ENCODE data around the gene MELK. TPM values are rescaled to one million over a fixed set of nuclear protein-coding genes. Genes with fewer than 3 reads are reported as not detected.

MELK gene
- total and polyA plus RNA-seq, 8 donors = 1.7 to 15.2 (median 3.8) TPM; not detected in 2

GRCh38 chr9:36713515-36714490, 141.1 kb downstream of the MELK start:
- WGBS, 5 donors = 90 to 93% (median 91%) methylated on average over 26 to 29 of the region's 29 CpGs
- no peak for DNase-seq
- TF ChIP-seq POLR2A (IDR thresholded peaks at IDR 0.05) (no peak), CTCF (IDR thresholded peaks at IDR 0.05) (no peak), POLR2AphosphoS5 (IDR thresholded peaks at IDR 0.05) (no peak), EP300 (IDR thresholded peaks at IDR 0.05) (no peak)
- H3K27me3 ChIP-seq = peaks cover 0 to 4% (median 0%) of the 10 kb centered on the region in 3 donors
- H3K9me3 ChIP-seq = peaks cover 0 to 6% (median 0%) of the 10 kb centered on the region in 4 donors
- no peaks in the 10 kb centered on the region for H3K4me1 ChIP-seq
- no peak overlapping the region for H3K27ac ChIP-seq
- H3K36me3 ChIP-seq = no peaks in the 10 kb centered on the region
- intact Hi-C loops (cut with DNase I; ENCODE audit: low total_unique reads) = no loop called here
- no peak overlapping the region for H3K4me3 ChIP-seq

GRCh38 chr9:36716496-36716895, 143.8 kb downstream of the MELK start:
- Histone ChIP-seq H3K4me1 (no peaks in the 10 kb centered on the region), H3K36me3 (no peaks in the 10 kb centered on the region), H3K27me3 (peaks cover 0 to 4% (median 4%) of the 10 kb centered on the region in 3 donors), H3K27ac (no peak overlapping the region), H3K4me3 (no peak overlapping the region), H3K9me3 (peaks cover 0 to 6% (median 0%) of the 10 kb centered on the region in 4 donors)
- DNase-seq = no peak
- intact Hi-C loops (cut with DNase I; ENCODE audit: low total_unique reads) = no loop called here
- TF ChIP-seq CTCF (IDR thresholded peaks at IDR 0.05) (no peak), EP300 (IDR thresholded peaks at IDR 0.05) (no peak), POLR2A (IDR thresholded peaks at IDR 0.05) (no peak), POLR2AphosphoS5 (IDR thresholded peaks at IDR 0.05) (no peak)
- WGBS, 5 donors = 38 to 49% (median 45%) methylated on average over 2 of the region's 2 CpGs

GRCh38 chr9:36717276-36717675, 144.6 kb downstream of the MELK start:
- H3K27me3 ChIP-seq = peaks cover 0 to 4% (median 4%) of the 10 kb centered on the region in 3 donors
- intact Hi-C loops (cut with DNase I; ENCODE audit: low total_unique reads) = no loop called here
- H3K36me3 ChIP-seq = no peaks in the 10 kb centered on the region
- no peak for DNase-seq
- no peak overlapping the region for H3K4me3 ChIP-seq
- peaks cover 0 to 6% (median 0%) of the 10 kb centered on the region in 4 donors for H3K9me3 ChIP-seq
- no peaks in the 10 kb centered on the region for H3K4me1 ChIP-seq
- no peak overlapping the region for H3K27ac ChIP-seq
- WGBS, 5 donors = 43 to 62% (median 47%) methylated on average over 3 of the region's 3 CpGs
- TF ChIP-seq EP300 (IDR thresholded peaks at IDR 0.05) = no peak
- TF ChIP-seq CTCF (IDR thresholded peaks at IDR 0.05) = no peak
- no peak for TF ChIP-seq POLR2AphosphoS5 (IDR thresholded peaks at IDR 0.05)

- Histone ChIP-seq H3K9me3 (no peaks in the 10 kb centered on the region), H3K36me3 (no peaks in the 10 kb centered on the region), H3K4me3 (no peak overlapping the region), H3K4me1 (no peaks in the 10 kb centered on the region), H3K27ac (no peak overlapping the region), H3K27me3 (peaks cover 0 to 4% (median 4%) of the 10 kb centered on the region in 3 donors)
- intact Hi-C loops (cut with DNase I; ENCODE audit: low total_unique reads) = no loop called here
- WGBS, 5 donors = 0 to 43% (median 9%) methylated on average over 1 of the region's 1 CpG
- no peak for DNase-seq
- TF ChIP-seq CTCF (IDR thresholded peaks at IDR 0.05) (no peak), POLR2AphosphoS5 (IDR thresholded peaks at IDR 0.05) (no peak), EP300 (IDR thresholded peaks at IDR 0.05) (no peak), POLR2A (IDR thresholded peaks at IDR 0.05) (no peak)
These were observed 145.9 kb downstream of the MELK start for GRCh38 chr9:36718612-36719011.
